GM19043 (cell line): ENCODE measurements around the gene SNRPD1.
"Not testable (repeated sequence)": the region's sequence is repeated elsewhere in the genome, so short reads cannot be mapped to it uniquely, and the experiment has no call there.

Source experiments
- ATAC-seq: cut with Tn5 transposase; IDR thresholded peaks from one replicate; pipeline ENCODE4 v1.9.1; 2021; ENCODE audit warnings: low read depth; ENCODE audit not compliant: unreplicated experiment

SNRPD1 gene

GRCh38 chr18:21634588-21635199 is 22.6 kb downstream of the SNRPD1 start:
- ATAC-seq = no peak

GRCh38 chr18:21636769-21637168 is 24.7 kb downstream of the SNRPD1 start:
- ATAC-seq = no peak

GRCh38 chr18:21638822-21639221 is 26.7 kb downstream of the SNRPD1 start:
- no peak for ATAC-seq

GRCh38 chr18:21640375-21640774 is 28.3 kb downstream of the SNRPD1 start:
- ATAC-seq = not testable (repeated sequence)

GRCh38 chr18:21650311-21650710 is 38.2 kb downstream of the SNRPD1 start:
- no peak for ATAC-seq

GRCh38 chr18:21652073-21652472 is 40.0 kb downstream of the SNRPD1 start:
- ATAC-seq = no peak

- no peak for ATAC-seq
Measured at GRCh38 chr18:21653361-21653760, 41.2 kb downstream of the SNRPD1 start.

GRCh38 chr18:21656402-21656801 is 44.3 kb downstream of the SNRPD1 start:
- ATAC-seq = no peak

- no peak for ATAC-seq
Measured at GRCh38 chr18:21660078-21660477, 48.0 kb downstream of the SNRPD1 start.

GRCh38 chr18:21662581-21662980 is 50.5 kb downstream of the SNRPD1 start:
- ATAC-seq = no peak

GRCh38 chr18:21663578-21663977 is 51.5 kb downstream of the SNRPD1 start:
- no peak for ATAC-seq

- no peak for ATAC-seq
Measured at GRCh38 chr18:21664069-21664468, 52.0 kb downstream of the SNRPD1 start.

GRCh38 chr18:21669736-21670285 is 57.7 kb downstream of the SNRPD1 start:
- ATAC-seq = no peak

GRCh38 chr18:21672521-21673267 is 60.6 kb downstream of the SNRPD1 start:
- no peak for ATAC-seq

GRCh38 chr18:21675354-21675753 is 63.2 kb downstream of the SNRPD1 start:
- ATAC-seq = not testable (repeated sequence)

- no peak for ATAC-seq
Measured at GRCh38 chr18:21678859-21679258, 66.7 kb downstream of the SNRPD1 start.

- no peak for ATAC-seq
Measured at GRCh38 chr18:21680161-21680560, 68.0 kb downstream of the SNRPD1 start.

GRCh38 chr18:21682371-21683051 is 70.4 kb downstream of the SNRPD1 start:
- peak; percentile 39 for ATAC-seq
